Progenitor cell of endocrine pancreas (in vitro differentiated cells): Measurements from ENCODE around the gene JTB. TPM values are rescaled to one million over a fixed set of nuclear protein-coding genes. Genes with fewer than 3 reads are reported as not detected.

ENCODE experiments used
- DNase-seq: peaks from one replicate; pipeline ENCODE4 v3.0.0; 2021; ENCODE audit warnings: low spot score; ENCODE audit not compliant: unreplicated experiment
- H3K27ac Mint-ChIP-seq: 2 replicates; pipeline ENCODE4 v1.8.0; 2021; ENCODE audit warnings: mild to moderate bottlenecking, moderate library complexity, mixed read lengths
- H3K27me3 Mint-ChIP-seq: 2 replicates; pipeline ENCODE4 v1.8.0; 2021; ENCODE audit warnings: mixed read lengths
- H3K36me3 Mint-ChIP-seq: 2 replicates; pipeline ENCODE4 v1.8.0; 2022; ENCODE audit warnings: mixed read lengths; ENCODE audit not compliant: insufficient read depth
- H3K4me1 Mint-ChIP-seq: 2 replicates; pipeline ENCODE4 v1.8.0; 2021; ENCODE audit warnings: low read depth, mixed read lengths
- H3K4me3 Mint-ChIP-seq: 2 replicates; pipeline ENCODE4 v1.8.0; 2021; ENCODE audit warnings: low read depth, mild to moderate bottlenecking, moderate library complexity, mixed read lengths
- H3K9me3 Mint-ChIP-seq: 2 replicates; pipeline ENCODE4 v1.8.0; 2021; ENCODE audit warnings: low read depth, mixed read lengths
- CTCF ChIP-seq: fragments of 200-600 bp; sonication (generic); IDR thresholded peaks from one replicate; pipeline ENCODE4 v1.5.0; 2021; ENCODE audit warnings: antibody characterized with exemption, mild to moderate bottlenecking; ENCODE audit not compliant: unreplicated experiment
- total RNA-seq: library from RNA; stranded (reverse); gene quantifications from 2 replicates; pipeline ENCODE4 v1.2.1, GENCODE V29; 2021

Gene JTB
- total RNA-seq, 1 donor from 2014 or later, result 75.0 TPM

- no peaks in the 10 kb centered on the region for H3K9me3 Mint-ChIP-seq
- DNase-seq, result no peak
- H3K27ac Mint-ChIP-seq, result no peak overlapping the region
- H3K36me3 Mint-ChIP-seq, result peaks cover 2% of the 10 kb centered on the region
- no peak for TF ChIP-seq CTCF
- peaks cover 7% of the 10 kb centered on the region for H3K4me1 Mint-ChIP-seq
- H3K4me3 Mint-ChIP-seq, result no peak overlapping the region
- no peaks in the 10 kb centered on the region for H3K27me3 Mint-ChIP-seq
These were observed 35.4 kb downstream of the JTB start for GRCh38 chr1:153941826-153942725.

- no peak for TF ChIP-seq CTCF
These were observed 36.7 kb downstream of the JTB start for GRCh38 chr1:153940756-153941155.

GRCh38 chr1:153939476-153939875 lies 38.0 kb downstream of the JTB start:
- peaks cover under 1% of the 10 kb centered on the region for H3K4me1 Mint-ChIP-seq
- no peak overlapping the region for H3K27ac Mint-ChIP-seq
- no peak for DNase-seq
- H3K27me3 Mint-ChIP-seq, result no peaks in the 10 kb centered on the region
- no peaks in the 10 kb centered on the region for H3K9me3 Mint-ChIP-seq
- H3K36me3 Mint-ChIP-seq, result peaks cover 6% of the 10 kb centered on the region
- TF ChIP-seq CTCF, result no peak
- no peak overlapping the region for H3K4me3 Mint-ChIP-seq

More at GRCh38 chr1:153940756-153941155, 36.7 kb downstream of the JTB start:
- DNase-seq, result no peak
- H3K4me3 Mint-ChIP-seq, result no peak overlapping the region
- H3K4me1 Mint-ChIP-seq, result peaks cover 5% of the 10 kb centered on the region
- peaks cover 6% of the 10 kb centered on the region for H3K36me3 Mint-ChIP-seq
- H3K27me3 Mint-ChIP-seq, result no peaks in the 10 kb centered on the region
- H3K9me3 Mint-ChIP-seq, result no peaks in the 10 kb centered on the region
- no peak overlapping the region for H3K27ac Mint-ChIP-seq

DNA sequence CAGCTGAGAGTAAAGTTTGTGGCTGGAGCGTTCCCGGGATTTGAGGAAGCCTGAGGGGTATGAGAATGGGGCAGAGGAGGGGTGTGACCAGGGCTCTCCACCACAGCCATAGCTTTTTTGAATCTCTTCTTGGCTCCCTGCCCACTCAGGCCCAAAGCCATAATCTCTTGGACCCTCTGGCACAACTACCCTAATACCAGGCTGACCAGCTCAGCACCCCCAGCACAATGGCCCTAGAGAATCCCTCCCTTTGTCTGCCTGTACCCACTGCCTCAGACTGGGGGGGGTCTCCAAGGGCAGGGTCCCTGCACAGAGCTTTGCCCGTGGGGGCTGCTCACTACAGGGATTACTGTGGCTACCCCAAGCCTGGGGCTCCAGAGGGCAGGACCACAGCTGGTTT lies 38.5 kb downstream of the JTB start:
- Mint-ChIP-seq H3K27ac (no peak overlapping the region), H3K36me3 (peaks cover 6% of the 10 kb centered on the region), H3K4me1 (no peaks in the 10 kb centered on the region), H3K9me3 (no peaks in the 10 kb centered on the region), H3K27me3 (no peaks in the 10 kb centered on the region), H3K4me3 (no peak overlapping the region)
- DNase-seq, result no peak
- no peak for TF ChIP-seq CTCF

DNA sequence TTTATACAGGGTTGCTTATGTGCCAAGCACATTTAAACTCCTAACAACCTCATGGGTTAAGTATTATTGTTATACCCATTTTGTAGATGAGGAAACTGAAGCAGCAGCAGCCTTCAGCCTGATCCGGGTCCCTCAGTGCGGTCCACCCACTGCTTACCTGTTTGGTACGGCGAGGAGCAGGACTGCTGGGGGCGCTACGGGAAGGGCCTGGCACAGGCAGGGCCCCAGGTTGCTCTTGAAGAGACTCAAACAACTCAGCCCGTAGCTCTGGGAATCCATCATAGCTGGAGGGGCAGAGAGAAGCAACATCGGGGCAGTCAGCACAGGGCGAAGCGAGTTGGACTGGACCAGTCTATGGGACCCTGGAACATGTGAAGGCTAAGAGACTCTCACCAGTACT lies 40.1 kb downstream of the JTB start:
- H3K9me3 Mint-ChIP-seq, result no peaks in the 10 kb centered on the region
- no peak for DNase-seq
- no peak overlapping the region for H3K27ac Mint-ChIP-seq
- no peak overlapping the region for H3K4me3 Mint-ChIP-seq
- peaks cover 6% of the 10 kb centered on the region for H3K36me3 Mint-ChIP-seq
- no peaks in the 10 kb centered on the region for H3K27me3 Mint-ChIP-seq
- H3K4me1 Mint-ChIP-seq, result no peaks in the 10 kb centered on the region
- no peak for TF ChIP-seq CTCF
